NCI-H446 (cell line): Measurements from ENCODE around the gene EPB41L4B.
A peak's percentile ranks its signal among the peaks of the same experiment; 100 is the strongest.

ENCODE experiments used
- DNase-seq, 2 experiments: peaks; one replicate each; lab custom pipeline; 2025; lab: John Stamatoyannopoulos, UW

Gene EPB41L4B

DNA sequence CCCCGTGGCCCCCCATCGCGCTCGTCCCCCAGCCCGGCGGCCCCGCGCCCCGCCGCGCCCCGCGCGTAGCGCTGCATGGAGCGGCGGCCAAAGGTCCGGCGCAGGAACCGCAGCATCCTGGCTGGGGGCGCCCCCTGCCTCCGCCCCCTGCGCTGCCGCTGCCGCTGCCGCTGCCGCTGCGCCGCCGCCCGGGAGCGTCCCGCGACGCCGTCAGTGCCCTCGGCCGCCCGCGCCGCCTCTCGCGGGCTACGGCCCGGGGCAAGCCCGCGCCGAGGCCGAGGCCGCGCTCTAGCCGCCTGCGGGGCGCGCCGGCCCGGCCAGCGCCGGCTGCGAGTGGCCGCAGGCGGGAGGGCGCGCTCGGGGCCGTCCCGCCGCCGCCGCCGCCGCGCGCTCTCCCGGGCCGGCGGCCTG is 523 bp downstream of the EPB41L4B start:
- DNase-seq: no peak

DNA sequence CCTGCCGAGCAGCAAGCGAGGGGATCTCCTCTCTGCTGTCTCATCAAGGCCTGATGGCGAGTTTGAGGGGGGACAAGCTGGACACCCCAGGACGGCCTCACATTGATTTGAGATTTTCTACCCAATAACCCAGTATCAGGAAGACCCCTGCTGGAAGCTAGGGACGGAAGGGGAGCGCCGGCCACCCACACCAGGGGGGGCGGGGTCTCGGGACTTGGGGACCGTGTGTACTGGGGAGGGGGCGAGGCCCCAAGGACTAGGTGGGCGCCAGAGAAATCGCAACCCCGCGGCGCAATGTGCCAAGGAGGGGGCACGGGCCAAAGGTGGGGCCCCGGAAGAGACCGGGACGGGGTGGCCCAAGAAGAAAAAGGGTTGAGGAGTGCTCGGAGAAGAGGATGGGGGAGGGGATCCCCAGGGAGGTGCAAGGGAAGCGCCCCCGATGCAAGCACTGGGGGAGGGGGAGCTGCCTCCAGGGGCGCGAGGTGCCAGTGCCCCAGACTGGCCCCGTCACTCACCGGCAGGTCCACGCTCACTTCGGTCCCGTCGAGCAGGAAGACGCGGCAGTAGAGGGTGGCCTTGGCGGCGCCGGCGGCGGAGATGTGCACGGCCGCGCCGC is 1.1 kb downstream of the EPB41L4B start:
- DNase-seq: no peak

DNA sequence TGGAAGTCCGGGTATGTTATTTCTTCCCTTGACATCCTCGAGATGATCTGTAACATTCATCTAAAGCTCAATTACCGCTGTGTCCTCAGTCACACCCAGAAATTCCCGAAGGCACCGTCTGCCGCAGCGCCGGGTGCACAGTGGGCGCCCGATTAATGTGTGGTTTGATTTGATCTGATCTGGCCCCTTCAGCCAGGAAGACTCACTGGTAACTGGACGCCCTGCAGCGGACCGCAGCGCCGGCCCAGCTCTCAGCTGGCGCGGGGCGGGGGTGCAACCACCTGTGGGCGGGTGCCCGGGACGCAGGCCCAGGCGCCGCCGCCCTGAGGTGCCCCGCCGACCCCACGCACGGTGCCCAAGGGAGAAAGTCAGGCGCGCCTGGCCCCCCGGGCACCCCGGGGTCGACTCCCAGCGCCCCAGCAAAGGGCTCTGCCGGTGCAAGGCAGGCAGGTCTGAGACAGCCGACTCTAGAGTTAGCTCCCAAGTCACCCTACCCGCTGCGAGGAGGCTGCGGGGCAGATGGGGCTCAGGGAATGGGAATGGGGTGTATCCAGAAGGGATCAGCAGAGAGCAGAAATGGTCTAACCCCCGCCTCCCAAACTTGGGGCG is 1.7 kb downstream of the EPB41L4B start:
- DNase-seq: no peak

DNA sequence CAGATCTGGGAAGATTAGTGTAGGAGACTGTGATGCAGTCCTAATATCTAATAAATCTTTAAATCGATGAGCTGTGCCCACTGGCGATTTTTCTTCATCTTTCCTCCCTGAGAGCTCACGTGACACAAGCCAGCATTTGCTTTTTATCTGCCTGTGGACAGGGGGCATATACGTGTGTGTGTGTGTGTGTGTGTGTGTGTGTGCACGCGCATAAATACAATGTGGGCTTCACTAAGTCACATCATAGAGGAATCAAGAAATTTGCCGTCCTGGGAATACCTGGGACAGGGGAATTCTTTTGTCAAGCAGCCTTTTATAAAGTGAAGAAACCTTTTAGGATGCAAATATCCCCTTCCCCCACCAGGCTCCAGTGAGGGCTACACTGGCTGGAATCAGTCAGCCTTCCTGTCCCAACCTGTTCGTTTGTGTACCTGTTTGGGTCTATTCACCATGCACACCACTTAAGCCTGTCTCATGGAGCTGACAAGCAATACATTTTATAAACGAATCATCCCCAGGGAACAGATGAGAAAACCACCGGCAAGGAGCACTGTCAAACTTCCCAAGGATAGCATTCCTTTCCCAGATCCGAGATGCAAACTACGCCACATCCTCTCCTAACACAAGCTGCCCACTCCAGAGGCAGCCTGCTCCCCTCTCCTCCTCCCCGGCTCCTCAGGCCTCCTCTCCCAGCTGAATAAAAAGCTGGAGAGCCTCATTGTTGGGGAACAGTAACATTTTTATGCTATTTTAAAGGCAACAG is 2.7 kb downstream of the EPB41L4B start:
- no peak for DNase-seq

DNA sequence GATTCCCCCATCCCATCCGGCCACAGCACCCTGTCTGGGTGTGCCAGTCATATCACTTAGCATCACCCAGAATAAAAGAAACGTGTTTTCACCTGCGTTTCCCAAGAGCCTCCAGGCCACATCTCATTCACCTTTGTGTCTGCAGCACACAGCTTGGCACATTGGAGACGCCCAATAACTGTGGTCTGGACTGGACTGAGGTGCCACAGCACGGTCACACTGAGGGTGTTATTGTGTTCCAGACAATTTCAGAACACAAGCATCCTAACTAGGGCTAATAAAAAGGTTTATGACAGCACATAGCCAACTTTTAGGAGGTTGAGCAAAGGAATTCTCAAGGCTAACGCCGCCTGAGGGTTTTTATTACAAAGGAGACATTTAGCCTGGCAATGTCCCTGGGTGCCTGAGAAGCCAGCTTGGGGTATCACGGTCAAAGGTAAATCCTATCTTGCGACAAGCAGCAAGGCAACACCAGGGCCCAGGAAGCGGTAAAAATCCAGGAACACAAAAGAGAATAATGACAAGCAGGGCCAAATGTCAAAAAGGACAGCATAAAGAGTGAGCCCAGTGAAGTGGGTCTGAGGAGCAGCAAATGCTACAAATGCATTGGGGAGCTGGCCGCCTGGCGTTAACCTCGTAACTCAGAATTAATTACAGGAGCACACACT is 3.4 kb downstream of the EPB41L4B start:
- no peak for DNase-seq

DNA sequence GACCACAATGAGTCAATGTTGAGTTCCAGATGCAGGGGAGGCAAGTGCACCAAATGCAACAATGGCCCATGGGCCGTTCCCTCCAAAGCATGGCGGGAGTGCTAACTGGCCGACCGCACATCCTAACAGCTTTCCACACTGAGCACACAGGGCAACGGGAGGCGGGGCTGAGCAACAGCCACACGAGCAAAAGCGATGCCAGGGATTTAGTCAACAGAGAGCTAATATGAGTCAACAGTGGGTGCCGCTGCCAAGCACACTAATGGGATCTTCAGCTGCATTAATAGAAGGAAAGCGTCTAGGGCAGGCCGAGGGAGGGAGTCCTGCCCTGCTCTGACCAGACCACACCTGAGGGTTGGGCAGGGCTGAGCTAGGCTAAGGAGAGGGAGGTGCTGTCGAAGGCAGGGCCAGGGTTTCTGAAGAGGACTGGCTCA is 4.6 kb downstream of the EPB41L4B start:
- DNase-seq: peak; percentile 13 to 82

DNA sequence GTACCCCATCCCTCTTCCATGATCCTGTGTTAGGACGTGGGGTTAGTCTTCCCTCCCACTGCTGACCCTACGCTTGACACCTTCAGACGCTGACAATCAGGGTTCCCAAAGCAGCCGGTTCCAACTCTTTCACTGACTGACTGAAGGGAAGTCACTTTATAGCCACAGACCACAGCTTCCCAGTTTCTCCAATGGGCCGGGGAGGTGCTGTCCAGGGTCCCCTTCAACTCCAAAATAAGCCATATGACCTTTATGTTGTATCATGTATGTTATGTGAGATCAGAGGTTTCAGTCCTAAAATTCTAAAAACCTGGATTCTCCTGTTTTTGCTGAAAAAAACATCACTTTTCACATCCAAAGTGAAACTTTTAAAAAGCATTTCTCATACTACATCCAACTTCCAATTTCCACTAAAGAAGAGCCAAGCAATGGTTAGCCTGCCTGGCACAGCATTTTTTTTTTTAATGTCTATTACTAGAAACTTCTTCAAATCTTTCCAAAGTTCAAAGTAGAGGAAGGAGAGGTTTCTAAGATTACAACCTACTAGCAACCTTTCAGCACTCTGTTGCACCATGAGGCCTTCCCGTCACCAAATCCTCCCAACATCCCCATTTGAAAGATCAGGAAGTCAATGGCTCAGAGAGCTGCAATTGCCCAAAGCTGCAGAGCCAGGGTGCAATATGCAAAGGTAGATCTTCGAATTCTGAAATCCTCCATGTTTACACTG is 5.2 kb downstream of the EPB41L4B start:
- no peak for DNase-seq

DNA sequence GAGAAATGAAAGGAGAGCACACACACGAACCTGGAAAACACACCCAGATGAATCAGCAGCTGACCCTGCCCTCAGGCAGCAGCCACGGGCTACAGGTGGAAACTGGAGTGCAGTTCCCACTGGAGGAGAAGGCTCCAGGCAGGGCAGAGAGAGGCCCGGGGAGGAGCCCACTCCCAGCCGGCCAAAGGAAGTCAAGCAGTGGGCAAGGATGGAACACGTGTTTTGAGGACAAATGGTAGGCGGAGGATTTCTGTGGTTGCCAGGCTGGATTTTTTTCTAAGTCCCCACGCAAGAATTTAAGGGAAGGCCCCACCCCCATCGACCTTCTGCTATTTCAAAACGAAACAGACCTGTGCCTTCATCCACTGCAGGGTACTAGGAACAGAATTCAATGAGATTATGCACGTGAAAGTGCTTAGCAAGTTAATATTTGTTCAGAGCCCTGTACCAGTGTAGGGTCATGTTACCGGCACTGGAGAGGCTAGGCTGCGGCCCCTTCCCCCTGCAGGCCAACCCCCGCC is 6.8 kb downstream of the EPB41L4B start:
- no peak for DNase-seq

DNA sequence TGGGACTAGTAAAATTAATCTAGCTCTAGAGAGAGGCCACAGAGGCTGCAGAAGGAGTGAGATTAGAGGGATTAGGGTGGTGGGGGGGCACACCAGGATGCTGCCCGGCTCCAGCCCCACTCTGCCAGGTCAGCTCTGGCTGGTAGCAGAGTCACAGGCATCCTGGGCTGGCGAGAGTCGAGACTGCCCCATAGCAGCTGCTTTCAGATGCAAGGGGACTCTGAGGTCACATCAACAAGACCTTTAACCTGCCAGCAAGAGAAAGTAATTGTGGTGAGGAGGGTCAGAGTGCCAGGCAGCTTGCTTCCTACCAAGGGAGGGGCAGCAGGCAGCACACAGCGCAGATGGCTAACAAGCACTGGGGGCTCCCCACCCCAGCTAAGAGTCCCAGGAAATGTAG is 7.5 kb downstream of the EPB41L4B start:
- no peak for DNase-seq

DNA sequence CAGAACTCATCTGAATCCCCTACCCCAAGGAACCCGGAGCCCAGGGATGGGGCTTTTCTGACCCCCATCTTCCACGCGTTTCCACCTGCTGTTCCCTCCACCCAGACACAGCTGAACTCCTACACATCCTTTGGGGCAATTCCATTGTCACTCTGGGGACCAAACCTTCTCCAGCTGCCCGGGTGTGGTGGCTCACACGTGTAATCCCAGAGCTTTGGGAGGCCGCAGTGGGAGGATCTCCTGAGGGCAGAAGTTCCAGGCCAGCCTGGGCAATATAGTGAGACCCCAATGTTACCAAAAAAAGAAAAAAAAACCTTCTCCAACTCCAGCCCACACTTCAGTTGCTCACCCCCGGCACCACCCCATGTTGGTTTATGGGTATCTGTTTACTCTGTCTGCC is 8.1 kb downstream of the EPB41L4B start:
- no peak for DNase-seq

DNA sequence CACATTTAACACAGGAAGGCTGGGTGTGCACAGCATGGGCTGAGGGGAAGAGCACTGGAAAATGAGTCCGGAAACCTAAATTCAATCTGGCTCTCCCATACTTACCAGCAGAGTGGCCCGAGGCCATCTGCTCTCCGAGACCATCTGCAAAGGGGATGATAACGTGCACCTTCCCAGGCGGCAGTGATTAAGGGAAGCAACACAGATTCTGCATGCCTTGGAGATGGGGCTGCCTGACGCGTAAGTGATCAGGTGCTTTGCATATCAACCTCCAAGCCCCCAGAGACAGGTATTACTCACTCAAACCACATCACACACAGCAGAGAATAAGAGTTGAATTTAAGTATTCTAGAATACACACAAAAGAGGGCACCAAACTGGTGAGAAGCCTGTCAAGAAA is 9.1 kb downstream of the EPB41L4B start:
- DNase-seq: peak in 1 of 2 experiments; percentile 26

DNA sequence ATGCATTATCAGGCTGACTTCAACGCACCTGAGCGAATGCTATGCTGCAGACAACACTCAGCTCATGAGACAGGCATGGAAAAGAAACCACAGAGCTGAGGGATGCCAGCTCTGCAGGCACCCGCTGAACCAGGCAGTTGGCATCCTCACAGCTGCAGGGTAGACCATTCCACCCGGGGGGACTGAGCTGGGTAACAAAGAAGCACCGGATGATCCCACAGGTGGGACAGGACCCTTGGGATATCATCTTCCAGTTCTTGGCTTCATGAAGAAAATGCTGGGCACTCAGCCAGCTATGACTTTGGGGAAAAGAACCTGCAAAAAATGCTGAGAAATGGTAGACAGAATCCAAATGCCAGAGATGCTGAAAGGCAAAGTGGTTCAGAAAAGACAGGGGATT is 9.6 kb downstream of the EPB41L4B start:
- DNase-seq: peak in 1 of 2 experiments; percentile 45

DNA sequence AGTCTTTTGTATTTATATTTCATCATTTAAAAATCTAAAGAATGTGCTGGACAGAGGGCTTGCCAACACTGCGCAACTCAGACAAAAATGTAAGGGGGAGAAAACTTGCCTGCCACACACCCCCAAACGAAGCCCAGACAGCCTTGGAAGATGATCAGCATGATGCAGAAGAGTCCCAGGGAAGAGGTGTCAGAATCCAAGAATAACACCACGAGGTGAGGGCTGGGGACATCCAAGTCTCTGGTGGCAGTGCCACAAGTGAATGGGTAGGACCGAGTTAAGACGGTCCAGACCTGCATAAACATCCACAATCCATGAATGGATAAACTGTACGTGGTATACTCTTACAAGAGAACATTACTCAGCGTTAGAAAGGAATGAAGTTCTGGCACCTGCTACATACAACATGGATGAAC is 10.4 kb downstream of the EPB41L4B start:
- DNase-seq: no peak

DNA sequence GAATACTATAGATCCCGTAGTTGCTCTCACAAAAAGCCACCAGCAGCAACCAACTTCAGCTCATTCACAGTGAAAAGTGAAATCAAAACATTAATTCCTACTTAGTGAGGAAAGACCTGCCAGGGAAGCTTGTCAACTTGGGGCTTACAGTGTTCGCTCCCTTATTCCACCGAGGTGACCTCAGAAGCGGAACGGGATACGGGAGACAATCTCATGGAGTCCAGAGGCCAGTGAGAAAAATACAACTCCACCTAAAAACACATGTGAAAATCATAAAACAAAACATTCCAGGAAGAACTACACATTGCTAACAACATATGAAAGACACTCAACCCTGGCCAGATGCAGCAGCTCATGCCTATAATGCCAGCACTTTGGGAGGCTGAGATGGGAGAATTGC is 11.6 kb downstream of the EPB41L4B start:
- DNase-seq: no peak

DNA sequence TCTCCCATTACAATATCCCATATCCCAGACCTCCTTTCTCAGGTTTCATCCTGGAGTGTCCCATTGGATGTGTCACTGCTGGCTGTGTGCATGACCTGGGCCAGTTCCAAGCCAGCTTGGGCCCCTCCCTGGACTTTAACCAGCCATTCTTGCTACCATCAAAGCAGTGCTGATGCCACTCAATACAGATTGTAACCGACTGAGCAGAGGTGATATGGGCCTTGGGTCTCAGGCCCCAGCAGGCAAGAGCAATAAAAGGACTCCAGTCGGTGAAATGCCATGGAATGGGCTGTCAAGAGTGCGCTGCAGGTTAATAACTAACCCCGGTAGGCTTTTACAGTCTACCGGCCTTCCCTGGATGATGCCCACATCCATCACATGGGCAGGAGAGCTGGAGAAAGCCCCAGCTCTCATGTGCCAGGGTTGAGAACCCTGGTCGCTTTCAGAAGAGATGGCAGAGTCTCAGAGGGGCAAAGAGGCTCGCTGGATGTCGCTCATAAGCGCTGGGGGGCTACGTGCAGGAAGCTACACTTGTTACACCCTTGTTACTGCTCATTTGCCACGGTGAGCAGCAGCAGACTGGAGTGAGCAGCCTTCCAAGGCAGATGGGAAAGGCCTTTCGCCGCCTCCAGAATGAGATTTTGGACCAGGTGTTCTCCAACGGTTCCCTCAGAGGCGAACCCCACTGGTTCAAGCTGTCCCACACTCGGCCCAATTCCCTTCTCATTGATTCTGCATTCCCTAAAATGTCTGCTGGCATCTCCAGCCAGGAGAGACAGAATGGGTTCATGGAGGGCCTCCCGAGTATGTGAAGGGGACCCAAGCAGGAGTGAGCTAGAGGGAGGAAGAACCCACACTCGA is 13.2 kb downstream of the EPB41L4B start:
- DNase-seq: no peak

DNA sequence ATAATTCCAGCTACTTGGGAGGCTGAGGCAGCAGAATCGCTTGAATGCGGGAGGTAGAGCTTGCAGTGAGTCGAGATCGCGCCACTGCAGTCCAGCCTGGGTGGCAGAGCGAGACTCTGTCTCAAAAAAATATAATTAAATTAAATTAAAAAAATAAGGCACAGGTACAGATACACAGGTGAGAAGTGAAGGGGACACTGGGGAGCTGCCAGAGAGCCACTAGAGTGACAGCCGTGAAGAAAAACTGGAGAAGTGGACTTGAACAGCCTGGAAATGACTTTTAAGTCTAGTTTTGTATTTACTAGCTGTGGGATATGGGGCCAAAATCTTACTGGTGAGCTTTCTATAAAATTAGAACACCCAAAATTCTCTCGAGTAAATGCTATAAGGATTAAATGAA is 15.1 kb downstream of the EPB41L4B start:
- DNase-seq: no peak

DNA sequence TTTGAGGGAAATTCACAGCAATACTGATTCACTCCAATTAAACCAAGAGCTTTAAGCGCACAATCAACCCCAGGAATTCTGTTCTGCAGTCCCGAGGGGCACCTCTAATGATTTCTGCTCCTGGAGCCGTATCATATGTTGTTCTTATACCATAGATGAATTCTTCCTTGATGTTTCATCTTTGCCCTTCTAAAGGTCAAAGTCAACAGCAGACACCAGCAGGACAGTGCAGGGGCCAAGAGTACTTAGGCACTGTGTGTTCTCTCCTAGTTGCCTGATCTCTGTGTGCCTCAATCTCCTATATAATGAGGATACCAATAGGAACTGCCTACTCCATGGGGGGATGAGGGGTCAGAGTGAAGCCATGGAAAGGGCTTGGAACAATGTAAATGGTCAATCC is 16.5 kb downstream of the EPB41L4B start:
- DNase-seq: no peak

DNA sequence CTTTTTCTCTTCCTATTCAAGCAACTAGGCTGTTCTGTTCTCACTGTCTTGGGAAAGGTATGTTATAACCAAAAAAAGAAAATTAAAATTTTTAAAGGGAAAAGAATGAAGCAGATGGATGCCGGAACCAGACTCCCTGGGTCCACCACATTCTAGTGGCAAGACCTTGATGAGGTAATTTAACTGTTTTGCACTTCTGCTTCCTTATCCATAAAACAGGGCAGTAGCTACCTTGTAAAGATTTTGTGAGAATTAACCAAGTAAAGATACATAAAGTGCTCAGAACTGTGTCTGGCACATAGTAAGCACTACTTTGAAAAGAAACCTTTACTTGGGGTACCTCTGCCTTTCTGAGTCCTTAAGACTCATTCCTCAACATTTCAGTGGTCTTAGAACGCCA is 17.0 kb downstream of the EPB41L4B start:
- DNase-seq: no peak

DNA sequence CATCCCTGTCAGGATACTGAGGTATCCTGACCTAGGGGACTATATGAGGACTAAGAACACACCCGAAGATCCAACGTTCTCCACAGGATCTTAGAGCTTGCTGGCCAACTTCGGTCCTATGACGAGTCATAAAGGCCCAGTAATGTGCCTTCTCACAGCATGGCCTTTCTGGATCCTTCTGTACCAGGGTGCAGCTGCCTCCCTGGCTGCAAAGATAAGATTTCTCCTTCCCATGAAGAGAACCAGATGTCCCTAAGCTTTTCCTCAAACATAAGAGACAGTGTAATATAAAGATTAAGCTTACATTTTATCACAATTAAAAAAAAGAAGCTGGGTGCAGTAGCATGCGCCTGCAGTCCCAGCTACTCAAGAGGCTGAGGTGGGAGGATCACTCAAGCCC is 18.3 kb downstream of the EPB41L4B start:
- no peak for DNase-seq

DNA sequence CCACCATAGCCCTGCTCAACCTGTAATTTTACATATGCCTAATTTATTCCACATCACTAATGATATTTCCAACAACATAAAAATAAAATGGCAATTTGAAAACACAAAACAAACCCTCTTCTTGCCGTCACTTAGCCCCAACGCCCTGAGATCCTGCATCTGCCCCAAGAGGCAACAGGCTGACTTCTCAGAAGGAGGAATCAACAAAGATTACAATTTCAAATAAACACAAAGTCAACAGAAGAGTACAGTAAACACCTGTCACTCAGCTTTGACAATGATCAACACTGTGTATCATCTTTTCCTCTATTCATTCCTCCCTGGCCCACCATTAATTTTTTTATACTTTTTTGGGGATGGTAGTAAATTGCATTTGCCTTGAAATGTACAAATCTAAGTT is 19.8 kb downstream of the EPB41L4B start:
- DNase-seq: no peak

DNA sequence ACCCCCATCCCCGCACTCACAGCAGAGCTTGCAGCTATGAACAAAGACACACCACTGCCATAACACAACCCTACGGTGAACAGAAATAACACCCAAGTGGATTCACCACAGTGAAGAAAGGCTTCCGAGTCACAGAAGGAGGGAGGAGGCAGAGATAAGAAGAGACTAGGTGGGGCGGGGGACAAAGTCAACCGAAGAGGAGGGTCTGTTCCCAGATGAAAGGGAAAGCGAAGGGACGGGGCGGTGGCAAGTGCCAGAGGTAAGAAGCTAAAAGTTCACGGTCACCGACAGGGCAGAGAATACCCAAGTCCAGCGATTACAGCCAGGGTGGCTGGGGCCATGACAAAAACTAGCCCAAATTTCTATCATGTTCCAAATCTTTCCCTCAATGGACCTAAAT is 21.0 kb downstream of the EPB41L4B start:
- DNase-seq: no peak
